ENCODE data around the gene ST3GAL4. TPM values are rescaled to one million over a fixed set of nuclear protein-coding genes. Genes with fewer than 3 reads are reported as not detected.

ST3GAL4 gene
- total and polyA plus RNA-seq, 2 of the 8 experiments (the other 6 are each of a cell fraction or from before 2014, with no cell fraction given): 15.6 to 20.0 TPM

DNA sequence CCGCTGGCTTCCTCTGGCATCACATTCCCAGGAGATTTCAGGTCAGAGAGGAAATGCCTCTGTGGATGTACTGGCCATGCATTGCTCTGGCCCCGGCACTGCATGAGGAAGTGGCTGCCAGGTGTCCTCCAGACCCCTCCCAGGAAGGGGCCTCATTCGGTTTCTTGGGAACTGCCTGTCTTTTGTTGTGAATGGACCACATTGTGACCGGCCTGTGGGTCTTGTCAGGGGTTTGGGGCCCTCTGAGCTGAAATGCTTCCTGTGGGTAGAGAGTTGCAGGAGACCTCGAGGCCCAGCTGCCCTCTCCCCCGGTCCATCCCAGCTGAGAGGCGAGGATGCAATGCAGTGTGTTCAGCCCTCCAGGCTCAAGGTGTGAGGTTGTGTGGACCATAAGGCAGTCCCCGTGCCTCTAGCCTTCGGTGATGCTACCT, 18.8 kb upstream of the ST3GAL4 start (continued):
- TF ChIP-seq, protein P1, sequence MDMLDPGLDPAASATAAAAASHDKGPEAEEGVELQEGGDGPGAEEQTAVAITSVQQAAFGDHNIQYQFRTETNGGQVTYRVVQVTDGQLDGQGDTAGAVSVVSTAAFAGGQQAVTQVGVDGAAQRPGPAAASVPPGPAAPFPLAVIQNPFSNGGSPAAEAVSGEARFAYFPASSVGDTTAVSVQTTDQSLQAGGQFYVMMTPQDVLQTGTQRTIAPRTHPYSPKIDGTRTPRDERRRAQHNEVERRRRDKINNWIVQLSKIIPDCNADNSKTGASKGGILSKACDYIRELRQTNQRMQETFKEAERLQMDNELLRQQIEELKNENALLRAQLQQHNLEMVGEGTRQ (IDR thresholded peaks at IDR 0.05; ENCODE audit: low read length): no peak
- TF ChIP-seq, protein P2, sequence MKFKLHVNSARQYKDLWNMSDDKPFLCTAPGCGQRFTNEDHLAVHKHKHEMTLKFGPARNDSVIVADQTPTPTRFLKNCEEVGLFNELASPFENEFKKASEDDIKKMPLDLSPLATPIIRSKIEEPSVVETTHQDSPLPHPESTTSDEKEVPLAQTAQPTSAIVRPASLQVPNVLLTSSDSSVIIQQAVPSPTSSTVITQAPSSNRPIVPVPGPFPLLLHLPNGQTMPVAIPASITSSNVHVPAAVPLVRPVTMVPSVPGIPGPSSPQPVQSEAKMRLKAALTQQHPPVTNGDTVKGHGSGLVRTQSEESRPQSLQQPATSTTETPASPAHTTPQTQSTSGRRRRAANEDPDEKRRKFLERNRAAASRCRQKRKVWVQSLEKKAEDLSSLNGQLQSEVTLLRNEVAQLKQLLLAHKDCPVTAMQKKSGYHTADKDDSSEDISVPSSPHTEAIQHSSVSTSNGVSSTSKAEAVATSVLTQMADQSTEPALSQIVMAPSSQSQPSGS (IDR thresholded peaks at IDR 0.05; ENCODE audit: low read length): no peak
